ENCODE measurements around the gene B9D1.
"Not testable (repeated sequence)": the region's sequence is repeated elsewhere in the genome, so short reads cannot be mapped to it uniquely, and the experiment has no call there.

The B9D1 gene

GRCh38 chr17:19363460-19364035 lies 1.0 kb upstream of the B9D1 start:
- H3K27me3 Mint-ChIP-seq = peaks cover 64% of the 10 kb centered on the region
- no peaks in the 10 kb centered on the region for H3K9me3 Mint-ChIP-seq
- H3K36me3 Mint-ChIP-seq = no peaks in the 10 kb centered on the region
- H3K27ac Mint-ChIP-seq = no peak overlapping the region
- H3K4me1 Mint-ChIP-seq = peaks cover 37% of the 10 kb centered on the region
- CTCF ChIA-PET = interaction anchor here (0.7 to 5.9 kb wide), 19 partner anchors 8 to 403 kb away, joined by 3 to 102 read pairs (median 5); partner anchors contain the start of gene MAPK7
- DNase-seq = no peak
- H3K4me3 Mint-ChIP-seq = peak overlapping the region; percentile 11

GRCh38 chr17:19363114-19363438 lies 553 bp upstream of the B9D1 start:
- CTCF ChIA-PET = interaction anchor here (0.7 to 5.9 kb wide), 21 partner anchors 8 to 403 kb away, joined by 3 to 102 read pairs (median 5); partner anchors contain the start of gene MAPK7
- Mint-ChIP-seq H3K4me1 (peaks cover 32% of the 10 kb centered on the region), H3K27me3 (peaks cover 69% of the 10 kb centered on the region), H3K36me3 (no peaks in the 10 kb centered on the region), H3K9me3 (no peaks in the 10 kb centered on the region), H3K4me3 (peak overlapping the region; percentile 82), H3K27ac (no peak overlapping the region)
- no peak for DNase-seq

- H3K27me3 Mint-ChIP-seq = peaks cover 78% of the 10 kb centered on the region
- no peaks in the 10 kb centered on the region for H3K36me3 Mint-ChIP-seq
- no peak for DNase-seq
- CTCF ChIA-PET = interaction anchor here (0.7 to 5.9 kb wide), 8 partner anchors 11 to 930 kb away, joined by 3 to 102 read pairs (median 7); partner anchors contain the start of gene MAPK7
- H3K4me1 Mint-ChIP-seq = peaks cover 21% of the 10 kb centered on the region
- H3K9me3 Mint-ChIP-seq = no peaks in the 10 kb centered on the region
- no peak overlapping the region for H3K27ac Mint-ChIP-seq
- H3K4me3 Mint-ChIP-seq = peak overlapping the region; percentile 65
These were observed 613 bp downstream of the B9D1 start for GRCh38 chr17:19361944-19362276.

DNA sequence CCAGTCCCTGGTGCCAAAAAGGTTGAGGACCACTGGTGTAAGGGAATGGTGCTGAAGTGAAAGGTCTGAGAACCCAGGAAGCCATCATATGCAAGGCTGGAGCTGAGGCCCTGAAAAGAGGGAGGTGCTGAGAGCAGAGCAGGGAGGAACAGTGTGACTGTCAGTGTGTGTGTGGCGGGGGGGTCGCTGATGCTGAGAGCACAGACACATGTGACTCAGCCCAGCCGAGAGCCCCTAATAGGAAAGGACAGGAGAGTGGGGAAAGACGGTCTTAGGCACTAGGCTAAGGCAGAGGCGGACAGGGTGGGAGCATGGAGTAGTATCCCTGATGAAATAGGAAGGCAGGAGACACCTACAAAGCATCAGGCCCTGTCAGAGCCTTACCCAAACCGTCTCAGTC lies 1.2 kb downstream of the B9D1 start:
- peaks cover 75% of the 10 kb centered on the region for H3K27me3 Mint-ChIP-seq
- peak overlapping the region; percentile 37 for H3K4me3 Mint-ChIP-seq

DNA sequence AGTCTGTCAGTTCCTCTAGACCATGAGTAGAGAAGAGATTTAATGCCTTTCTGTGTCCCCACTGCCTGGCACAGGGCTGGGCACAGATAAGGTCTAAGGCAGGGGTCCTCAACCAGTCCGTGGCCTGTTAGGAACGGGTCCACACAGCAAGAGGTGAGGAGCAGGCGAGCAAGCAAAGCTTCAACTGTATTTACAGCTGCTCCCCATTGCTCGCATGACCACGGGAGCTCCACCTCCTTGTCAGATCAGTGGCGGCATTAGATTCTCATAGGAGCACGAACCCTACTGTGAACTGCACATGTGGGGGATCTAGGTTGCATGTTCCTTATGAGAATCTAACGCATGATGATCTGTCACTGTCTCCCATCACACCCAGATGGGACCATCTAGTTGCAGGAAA lies 1.8 kb downstream of the B9D1 start:
- Mint-ChIP-seq H3K27me3 (peaks cover 74% of the 10 kb centered on the region), H3K27ac (no peak overlapping the region), H3K4me3 (no peak overlapping the region), H3K36me3 (no peaks in the 10 kb centered on the region), H3K9me3 (no peaks in the 10 kb centered on the region), H3K4me1 (peaks cover 18% of the 10 kb centered on the region)
- no peak for DNase-seq
- CTCF ChIA-PET = interaction anchor here (5.9 kb wide), 1 partner anchor 87 kb away, joined by 102 read pairs; no protein-coding TSS in a partner anchor

More for the DNA sequence above, 1.2 kb downstream of the B9D1 start:
- no peaks in the 10 kb centered on the region for H3K9me3 Mint-ChIP-seq
- no peaks in the 10 kb centered on the region for H3K36me3 Mint-ChIP-seq
- no peak overlapping the region for H3K27ac Mint-ChIP-seq
- peaks cover 18% of the 10 kb centered on the region for H3K4me1 Mint-ChIP-seq
- CTCF ChIA-PET = interaction anchor here (5.9 kb wide), 1 partner anchor 86 kb away, joined by 102 read pairs; no protein-coding TSS in a partner anchor
- no peak for DNase-seq

GRCh38 chr17:19359856-19360255 lies 2.7 kb downstream of the B9D1 start:
- Mint-ChIP-seq H3K36me3 (no peaks in the 10 kb centered on the region), H3K4me3 (no peak overlapping the region)
- CTCF ChIA-PET = no interaction called here

GRCh38 chr17:19359151-19359550 lies 3.4 kb downstream of the B9D1 start:
- CTCF ChIA-PET = no interaction called here
- DNase-seq = no peak
- Mint-ChIP-seq H3K36me3 (no peaks in the 10 kb centered on the region), H3K27ac (no peak overlapping the region), H3K4me1 (peaks cover 18% of the 10 kb centered on the region), H3K9me3 (no peaks in the 10 kb centered on the region), H3K4me3 (no peak overlapping the region), H3K27me3 (peaks cover 69% of the 10 kb centered on the region)

More at GRCh38 chr17:19359856-19360255, 2.7 kb downstream of the B9D1 start:
- no peaks in the 10 kb centered on the region for H3K9me3 Mint-ChIP-seq
- H3K4me1 Mint-ChIP-seq = peaks cover 18% of the 10 kb centered on the region
- H3K27me3 Mint-ChIP-seq = peaks cover 69% of the 10 kb centered on the region
- no peak for DNase-seq
- no peak overlapping the region for H3K27ac Mint-ChIP-seq

- no peaks in the 10 kb centered on the region for H3K36me3 Mint-ChIP-seq
- CTCF ChIA-PET = no interaction called here
- peaks cover 11% of the 10 kb centered on the region for H3K4me1 Mint-ChIP-seq
- DNase-seq = no peak
- H3K4me3 Mint-ChIP-seq = no peak overlapping the region
- no peaks in the 10 kb centered on the region for H3K9me3 Mint-ChIP-seq
- peaks cover 61% of the 10 kb centered on the region for H3K27me3 Mint-ChIP-seq
- H3K27ac Mint-ChIP-seq = no peak overlapping the region
These were observed 4.8 kb downstream of the B9D1 start for GRCh38 chr17:19357761-19358160.

GRCh38 chr17:19357351-19357750 lies 5.2 kb downstream of the B9D1 start:
- Mint-ChIP-seq H3K36me3 (no peaks in the 10 kb centered on the region), H3K4me3 (no peak overlapping the region), H3K9me3 (no peaks in the 10 kb centered on the region), H3K4me1 (peaks cover 8% of the 10 kb centered on the region), H3K27ac (no peak overlapping the region), H3K27me3 (peaks cover 57% of the 10 kb centered on the region)
- DNase-seq = no peak
- CTCF ChIA-PET = no interaction called here

DNA sequence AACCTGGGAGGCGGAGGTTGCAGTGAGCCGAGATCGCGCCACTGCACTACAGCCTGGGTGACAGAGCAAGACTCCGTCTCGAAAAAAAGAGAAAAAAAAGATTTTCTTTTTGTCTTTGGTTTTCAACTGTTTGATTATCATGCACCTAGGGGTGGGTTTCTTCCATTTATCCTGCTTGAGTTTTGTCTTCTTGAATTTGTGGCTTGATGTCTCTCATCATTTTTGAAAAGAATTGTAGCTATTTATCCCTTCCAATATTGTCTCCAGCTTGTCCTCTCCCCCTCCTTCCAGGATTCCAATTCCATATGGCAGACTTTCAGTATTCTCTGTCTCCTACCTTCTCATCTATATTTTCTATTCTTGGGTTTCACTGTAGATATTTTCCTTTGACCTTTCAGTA lies 7.8 kb downstream of the B9D1 start:
- Mint-ChIP-seq H3K4me1 (no peaks in the 10 kb centered on the region), H3K36me3 (no peaks in the 10 kb centered on the region), H3K9me3 (no peaks in the 10 kb centered on the region), H3K27me3 (peaks cover 53% of the 10 kb centered on the region), H3K4me3 (no peak overlapping the region), H3K27ac (no peak overlapping the region)
- CTCF ChIA-PET = interaction anchor here (1.1 to 1.7 kb wide), 2 partner anchors 8 to 16 kb away, joined by 5 to 6 read pairs; partner anchors contain the start of gene B9D1
- no peak for DNase-seq

DNA sequence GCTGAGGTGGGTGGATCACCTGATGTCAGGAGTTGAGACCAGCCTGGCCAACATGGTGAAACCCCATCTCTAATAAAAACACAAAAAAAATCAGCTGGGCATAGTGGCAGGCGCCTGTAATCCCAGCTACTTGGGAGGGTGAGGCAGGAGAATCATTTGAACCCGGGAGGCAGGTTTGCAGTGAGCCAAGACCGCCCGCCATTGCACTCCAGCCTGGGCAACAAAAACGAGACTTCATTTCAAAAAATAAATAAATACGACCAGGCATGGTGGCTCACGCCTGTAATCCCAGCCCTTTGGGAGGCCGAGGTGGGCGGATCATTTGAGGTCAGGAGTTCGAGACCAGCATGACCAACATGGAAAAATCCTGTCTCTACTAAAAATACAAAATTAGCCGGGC lies 9.1 kb downstream of the B9D1 start:
- not testable (repeated sequence) for H3K9me3 Mint-ChIP-seq, H3K4me3 Mint-ChIP-seq, H3K36me3 Mint-ChIP-seq, DNase-seq, H3K27ac Mint-ChIP-seq, H3K4me1 Mint-ChIP-seq
- CTCF ChIA-PET = interaction anchor here (0.9 to 1.7 kb wide), 3 partner anchors 14 to 98 kb away, joined by 3 to 6 read pairs (median 3); no protein-coding TSS in a partner anchor
- H3K27me3 Mint-ChIP-seq = peaks cover 39% of the 10 kb centered on the region

GRCh38 chr17:19348806-19349205 lies 13.7 kb downstream of the B9D1 start:
- H3K4me1 Mint-ChIP-seq = no peaks in the 10 kb centered on the region
- no peak overlapping the region for H3K4me3 Mint-ChIP-seq
- DNase-seq = no peak
- H3K36me3 Mint-ChIP-seq = no peaks in the 10 kb centered on the region
- CTCF ChIA-PET = interaction anchor here (0.5 kb wide), 1 partner anchor 85 kb away, joined by 4 read pairs; no protein-coding TSS in a partner anchor
- no peaks in the 10 kb centered on the region for H3K9me3 Mint-ChIP-seq
- H3K27ac Mint-ChIP-seq = no peak overlapping the region
- peaks cover 36% of the 10 kb centered on the region for H3K27me3 Mint-ChIP-seq

GRCh38 chr17:19348081-19348650 lies 14.4 kb downstream of the B9D1 start:
- H3K36me3 Mint-ChIP-seq = no peaks in the 10 kb centered on the region
- peaks cover 36% of the 10 kb centered on the region for H3K27me3 Mint-ChIP-seq
- H3K27ac Mint-ChIP-seq = no peak overlapping the region
- no peaks in the 10 kb centered on the region for H3K9me3 Mint-ChIP-seq
- no peak for DNase-seq
- no peaks in the 10 kb centered on the region for H3K4me1 Mint-ChIP-seq
- CTCF ChIA-PET = no interaction called here
- no peak overlapping the region for H3K4me3 Mint-ChIP-seq

DNA sequence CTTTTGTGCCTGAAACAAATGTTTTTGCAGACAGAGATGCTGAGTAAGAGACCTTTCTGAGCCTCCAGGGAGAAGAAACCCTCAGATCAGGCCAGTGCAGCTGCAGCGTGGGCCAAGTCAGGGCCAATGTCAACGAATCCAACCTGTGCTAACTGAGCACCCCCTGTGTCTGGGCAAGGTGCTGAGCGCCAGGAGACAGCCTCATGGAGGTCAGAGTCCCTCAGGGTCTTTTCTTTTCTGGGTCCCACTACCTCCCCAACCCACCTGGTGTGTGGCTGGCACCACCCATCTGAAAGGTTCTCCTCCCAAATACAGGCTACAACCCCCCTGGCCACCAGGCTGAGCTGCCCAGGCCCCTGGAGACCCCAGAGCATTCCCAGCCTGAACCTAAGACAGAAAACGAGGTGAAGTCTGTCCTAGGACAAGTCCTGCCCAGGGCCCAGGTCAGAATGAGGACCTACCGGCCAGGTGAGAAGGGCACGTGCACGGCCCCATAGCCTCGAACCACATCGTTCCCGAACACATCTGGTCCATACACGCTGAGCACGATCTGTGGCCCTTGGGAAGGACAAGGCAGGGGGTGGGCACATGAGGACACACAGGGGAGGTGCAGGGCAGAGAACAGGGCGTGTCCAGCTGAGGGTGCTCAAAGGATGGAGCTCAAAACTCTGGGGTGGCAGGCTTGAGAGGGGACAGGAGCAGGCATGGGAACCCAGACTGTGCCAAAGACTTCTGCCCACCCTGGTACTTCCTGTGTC lies 15.0 kb downstream of the B9D1 start:
- Mint-ChIP-seq H3K27me3 (peaks cover 36% of the 10 kb centered on the region), H3K27ac (peak overlapping the region; percentile 58), H3K36me3 (no peaks in the 10 kb centered on the region), H3K4me1 (no peaks in the 10 kb centered on the region), H3K4me3 (no peak overlapping the region), H3K9me3 (no peaks in the 10 kb centered on the region)
- no peak for DNase-seq
- CTCF ChIA-PET = no interaction called here

Measured in activated naive CD4-positive, alpha-beta T cell treated with anti-CD3 and anti-CD28 coated beads, Interleukin-2, amount 10 ng/mL, durations not matched to agents 7 days and 5 days (primary cell).